Effector memory CD4-positive, alpha-beta T cell (primary cell): Measurements from ENCODE around the gene XPR1.

Experiments
- DNase-seq, 3 donors: peaks; one replicate each; pipeline ENCODE4 v3.0.0-alpha.2; 2020
- H3K27ac ChIP-seq: 2 replicates; pipeline ENCODE4 v1.7.0; 2013; ENCODE audit warnings: mild to moderate bottlenecking, low read length, moderate library complexity; ENCODE audit not compliant: insufficient read depth, poor library complexity, severe bottlenecking
- H3K27me3 ChIP-seq: replicated peaks from 2 replicates; pipeline ENCODE4 v1.7.0; 2013; ENCODE audit warnings: mild to moderate bottlenecking, low read length; ENCODE audit not compliant: insufficient read depth, control insufficient read depth, poor library complexity, severe bottlenecking
- H3K36me3 ChIP-seq: 2 replicates; pipeline ENCODE4 v1.7.0; 2013; ENCODE audit warnings: mild to moderate bottlenecking, low read length, moderate library complexity; ENCODE audit not compliant: control insufficient read depth, insufficient read depth
- H3K4me1 ChIP-seq: 2 replicates; pipeline ENCODE4 v1.7.0; 2013; ENCODE audit warnings: low read length, mild to moderate bottlenecking; ENCODE audit not compliant: control insufficient read depth, insufficient read depth, poor library complexity, severe bottlenecking
- H3K4me3 ChIP-seq: 2 replicates; pipeline ENCODE4 v1.7.0; 2013; ENCODE audit warnings: low read length, low read depth, mild to moderate bottlenecking; ENCODE audit not compliant: insufficient read depth, poor library complexity, severe bottlenecking
- H3K9me3 ChIP-seq: 2 replicates; pipeline ENCODE4 v1.7.0; 2013; ENCODE audit warnings: mild to moderate bottlenecking, low read length, moderate library complexity; ENCODE audit not compliant: control insufficient read depth

Gene XPR1

DNA sequence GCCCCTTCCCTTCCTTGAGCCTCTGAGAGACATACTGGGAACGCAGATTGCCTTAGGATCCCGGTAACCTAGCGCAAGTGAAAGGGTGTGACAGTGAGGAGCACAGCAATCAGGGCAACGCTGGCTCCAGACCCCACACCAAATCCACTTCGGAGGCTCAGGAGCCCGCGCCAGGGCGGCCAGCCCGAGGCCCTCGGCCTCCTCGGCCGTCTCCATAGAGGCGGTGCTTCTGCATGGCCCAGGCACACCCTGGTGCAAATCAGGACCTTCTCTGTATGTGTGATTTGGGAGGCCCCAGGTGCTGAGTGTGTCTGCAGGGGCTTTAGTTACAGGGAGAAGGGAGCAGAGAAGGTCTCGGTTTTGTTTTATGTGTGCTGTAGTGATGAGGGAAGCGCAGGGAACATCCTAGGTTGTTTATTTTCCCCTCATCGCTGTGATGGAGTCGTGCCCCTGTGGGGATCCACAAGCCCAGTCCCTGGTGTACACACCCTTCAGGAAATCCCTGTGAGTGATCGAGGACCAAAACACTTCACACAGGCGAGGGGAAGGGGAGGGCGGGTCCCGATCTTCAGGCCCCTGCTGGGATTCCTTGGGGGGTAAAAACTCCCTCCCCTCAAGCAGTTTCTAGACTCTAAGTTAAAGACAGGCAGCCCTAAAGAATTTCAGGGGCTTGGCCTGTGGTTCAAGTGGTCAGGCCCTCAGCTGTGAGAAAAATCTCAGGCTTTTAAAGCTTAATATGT is 290.2 kb downstream of the XPR1 start:
- H3K27me3 ChIP-seq = no peaks in the 10 kb centered on the region
- H3K27ac ChIP-seq = no peak overlapping the region
- no peak for DNase-seq
- H3K4me1 ChIP-seq = no peaks in the 10 kb centered on the region
- H3K4me3 ChIP-seq = no peak overlapping the region
- no peaks in the 10 kb centered on the region for H3K9me3 ChIP-seq
- H3K36me3 ChIP-seq = no peaks in the 10 kb centered on the region

DNA sequence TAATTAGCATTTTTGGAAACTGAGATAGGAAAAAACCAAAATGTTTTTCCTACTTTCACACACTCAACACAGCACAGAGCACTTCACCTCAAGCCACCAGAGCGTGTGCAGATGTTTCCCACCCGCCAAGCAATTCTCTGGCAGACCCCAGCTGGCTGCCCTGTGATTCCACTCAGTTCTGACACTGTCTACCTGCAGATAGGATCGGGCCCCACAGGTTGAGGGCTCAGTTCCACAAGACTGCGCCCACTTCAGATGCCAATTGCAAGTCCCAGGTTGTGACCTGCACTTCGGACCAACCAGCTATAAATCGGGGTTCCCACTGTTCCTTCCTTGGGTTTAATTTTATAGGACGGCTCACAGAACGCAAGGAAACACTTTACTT is 290.8 kb downstream of the XPR1 start:
- Histone ChIP-seq H3K27ac (no peak overlapping the region), H3K36me3 (no peaks in the 10 kb centered on the region), H3K27me3 (no peaks in the 10 kb centered on the region), H3K9me3 (no peaks in the 10 kb centered on the region), H3K4me3 (no peak overlapping the region), H3K4me1 (no peaks in the 10 kb centered on the region)
- no peak for DNase-seq

DNA sequence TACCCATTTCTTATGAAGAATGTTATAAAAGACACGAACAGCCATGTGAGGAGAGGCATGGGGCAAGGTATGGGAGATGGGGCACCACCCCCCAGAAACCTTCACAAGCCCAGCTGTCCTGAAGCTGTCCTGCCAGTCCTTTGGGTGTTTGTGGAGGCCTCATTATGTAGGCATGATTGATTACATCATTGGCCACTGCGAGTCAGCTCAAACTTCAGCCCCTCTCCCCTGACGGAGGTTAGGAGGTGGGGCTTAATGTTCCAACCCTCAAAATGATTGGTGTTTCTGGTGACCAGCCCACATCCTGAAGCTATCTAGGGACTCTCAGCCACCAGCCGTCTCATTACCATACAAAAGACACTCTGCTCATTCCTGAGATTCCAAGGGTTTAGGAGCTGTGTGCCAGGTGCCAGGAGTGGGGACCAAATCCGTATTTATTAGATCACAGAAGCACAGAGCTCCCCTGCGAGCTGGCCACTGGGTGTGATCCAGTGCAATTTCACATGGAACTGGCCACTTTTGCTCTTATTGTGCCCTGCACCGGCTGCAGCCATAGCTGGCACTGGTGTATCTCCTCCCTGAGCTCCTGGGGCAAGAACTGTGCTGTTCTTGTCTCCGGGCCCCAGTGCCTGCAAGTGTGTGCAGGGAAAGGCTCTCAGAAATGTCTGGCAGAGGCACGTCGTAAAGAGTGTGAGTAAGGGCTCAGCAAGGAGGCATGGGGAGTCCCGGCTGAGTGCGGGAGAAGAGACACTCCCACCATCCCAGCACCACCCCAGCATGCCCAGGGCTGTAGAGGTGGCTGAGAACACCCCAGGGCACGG is 291.4 kb downstream of the XPR1 start:
- no peak for DNase-seq
- H3K4me3 ChIP-seq = no peak overlapping the region

DNA sequence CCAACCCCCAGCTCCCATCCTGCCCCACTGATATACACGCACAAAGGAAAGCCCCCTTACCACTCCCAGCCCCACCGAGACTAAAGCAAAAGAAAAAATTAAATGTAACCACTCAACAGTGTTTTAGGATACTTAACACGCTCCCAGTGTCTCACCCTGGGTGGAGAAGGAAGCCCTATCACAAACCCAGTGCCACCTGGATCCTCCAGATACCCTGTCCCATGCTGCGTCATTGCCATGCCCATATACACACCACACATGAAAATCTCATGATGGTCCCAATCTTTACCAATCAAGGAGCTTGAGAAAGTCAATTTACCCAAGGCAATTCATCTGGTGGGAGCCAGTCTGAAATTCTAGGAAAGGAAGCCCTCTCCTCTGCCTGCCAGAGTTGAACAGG is 292.1 kb downstream of the XPR1 start:
- H3K27ac ChIP-seq = no peak overlapping the region
- no peaks in the 10 kb centered on the region for H3K9me3 ChIP-seq
- no peaks in the 10 kb centered on the region for H3K27me3 ChIP-seq
- DNase-seq = no peak
- H3K4me1 ChIP-seq = no peaks in the 10 kb centered on the region
- H3K36me3 ChIP-seq = no peaks in the 10 kb centered on the region
- no peak overlapping the region for H3K4me3 ChIP-seq

More for the DNA sequence above, 291.4 kb downstream of the XPR1 start:
- no peaks in the 10 kb centered on the region for H3K4me1 ChIP-seq
- H3K27ac ChIP-seq = no peak overlapping the region
- H3K9me3 ChIP-seq = no peaks in the 10 kb centered on the region
- no peaks in the 10 kb centered on the region for H3K36me3 ChIP-seq
- H3K27me3 ChIP-seq = no peaks in the 10 kb centered on the region

DNA sequence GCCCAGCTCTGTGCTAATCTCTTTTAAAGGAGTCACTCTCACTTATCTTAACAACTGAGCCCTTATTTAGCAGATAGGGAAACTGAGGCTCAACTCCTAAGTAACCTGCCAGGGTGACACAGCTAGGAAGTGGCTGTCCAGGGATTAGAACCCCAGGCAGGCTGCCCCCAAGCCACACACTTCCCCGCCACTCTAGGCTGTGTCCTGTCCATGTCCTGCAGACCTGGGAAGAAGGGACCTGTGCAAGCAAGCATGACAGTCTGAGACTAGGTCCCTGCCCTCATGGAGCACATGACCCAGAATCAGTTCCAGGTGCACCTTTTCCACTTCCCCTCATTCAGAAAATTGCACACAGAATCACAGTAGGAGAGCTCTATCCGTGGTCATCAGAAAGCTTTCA is 293.1 kb downstream of the XPR1 start:
- Histone ChIP-seq H3K27me3 (no peaks in the 10 kb centered on the region), H3K9me3 (no peaks in the 10 kb centered on the region), H3K36me3 (no peaks in the 10 kb centered on the region), H3K4me3 (no peak overlapping the region), H3K27ac (no peak overlapping the region), H3K4me1 (no peaks in the 10 kb centered on the region)
- no peak for DNase-seq

- H3K9me3 ChIP-seq = no peaks in the 10 kb centered on the region
- no peak overlapping the region for H3K4me3 ChIP-seq
- H3K27me3 ChIP-seq = no peaks in the 10 kb centered on the region
- no peak for DNase-seq
- H3K36me3 ChIP-seq = no peaks in the 10 kb centered on the region
- H3K4me1 ChIP-seq = no peaks in the 10 kb centered on the region
- H3K27ac ChIP-seq = no peak overlapping the region
Measured at GRCh38 chr1:180925471-180926051, 293.7 kb downstream of the XPR1 start.

DNA sequence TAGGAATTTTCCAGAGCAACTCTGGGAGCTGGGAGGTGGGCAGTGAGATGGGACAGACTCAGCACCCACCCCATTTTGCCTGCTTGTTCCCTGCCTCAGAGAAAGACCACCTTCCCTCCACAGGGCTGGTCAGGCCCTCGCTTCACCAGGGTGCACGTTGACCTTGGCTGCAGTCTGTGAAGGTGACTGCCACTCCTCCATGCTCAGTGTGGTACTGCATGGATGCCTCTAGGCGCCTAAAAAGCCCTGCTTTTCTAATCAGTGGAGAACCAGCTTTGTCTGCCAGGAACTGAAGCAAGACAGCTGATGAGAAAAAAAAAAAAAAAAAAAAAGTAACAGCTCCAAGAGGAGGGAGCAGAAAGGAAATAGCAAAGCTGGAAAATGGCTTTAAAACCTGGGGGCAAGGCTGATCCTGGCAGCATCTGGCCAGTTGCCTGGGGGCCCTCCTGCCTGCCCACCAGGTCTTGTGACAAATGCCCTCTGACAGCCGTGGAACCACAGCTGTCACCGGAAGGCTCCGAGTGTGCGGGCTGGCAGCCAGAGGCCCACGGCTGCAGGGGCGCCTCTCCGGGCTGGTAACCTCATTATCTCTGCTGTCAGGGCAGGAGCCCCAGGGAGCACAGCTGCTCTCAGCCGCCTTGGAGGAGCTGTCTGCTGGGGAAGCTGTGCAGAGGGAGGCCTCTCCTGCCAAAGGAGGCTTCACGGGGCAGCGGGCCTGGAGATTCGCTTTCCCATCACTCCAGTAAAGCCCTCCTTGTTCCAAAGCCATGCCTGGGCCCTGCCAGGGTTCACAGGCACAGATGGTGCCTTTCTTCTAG is 294.6 kb downstream of the XPR1 start:
- Histone ChIP-seq H3K27me3 (no peaks in the 10 kb centered on the region), H3K36me3 (no peaks in the 10 kb centered on the region), H3K4me1 (no peaks in the 10 kb centered on the region), H3K9me3 (no peaks in the 10 kb centered on the region), H3K4me3 (no peak overlapping the region), H3K27ac (no peak overlapping the region)
- no peak for DNase-seq

- no peak overlapping the region for H3K4me3 ChIP-seq
- no peaks in the 10 kb centered on the region for H3K36me3 ChIP-seq
- no peaks in the 10 kb centered on the region for H3K4me1 ChIP-seq
- no peaks in the 10 kb centered on the region for H3K9me3 ChIP-seq
- H3K27ac ChIP-seq = no peak overlapping the region
- no peak for DNase-seq
- H3K27me3 ChIP-seq = no peaks in the 10 kb centered on the region
Measured at GRCh38 chr1:180927348-180927747, 295.5 kb downstream of the XPR1 start.

DNA sequence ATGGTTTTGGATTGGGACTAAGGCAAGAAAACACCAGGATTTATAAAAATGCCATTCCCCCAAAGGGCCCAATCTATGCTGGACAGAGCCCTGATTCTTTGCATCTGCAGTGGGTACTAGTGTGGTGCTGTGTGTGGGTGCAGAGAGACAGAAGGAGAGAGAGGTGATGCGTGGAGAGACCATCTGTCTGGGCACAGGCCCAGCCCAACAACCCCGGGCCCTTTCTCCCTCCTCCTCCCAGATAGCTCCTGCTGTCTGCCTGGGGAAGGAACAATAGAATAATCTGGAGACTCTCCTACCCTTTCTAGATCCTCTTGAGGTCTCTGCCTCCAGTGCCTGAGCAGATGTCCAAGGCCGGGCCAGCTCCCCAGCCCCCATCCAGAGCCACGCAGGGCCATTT is 296.0 kb downstream of the XPR1 start:
- Histone ChIP-seq H3K27me3 (no peaks in the 10 kb centered on the region), H3K9me3 (no peaks in the 10 kb centered on the region), H3K36me3 (no peaks in the 10 kb centered on the region), H3K27ac (no peak overlapping the region), H3K4me1 (no peaks in the 10 kb centered on the region), H3K4me3 (no peak overlapping the region)
- DNase-seq = no peak
